GM23338 (cell line): Measurements from ENCODE around the gene DLG5. TPM values are rescaled to one million over a fixed set of nuclear protein-coding genes. Genes with fewer than 3 reads are reported as not detected.
A peak's percentile ranks its signal among the peaks of the same experiment; 100 is the strongest.

ENCODE experiments used
- ATAC-seq: fragments of 200-7000 bp; cut with Tn5 transposase; 3 replicates; pipeline ENCODE4 v1.9.1; 2020
- DNase-seq: peaks from one replicate; pipeline ENCODE4 v3.0.0-alpha.2; 2015; ENCODE audit warnings: low spot score
- H2AFZ ChIP-seq: fragments of 200-600 bp; sonication (generic); 2 replicates; pipeline ENCODE4 v1.8.0; 2016; ENCODE audit warnings: antibody characterized with exemption, mild to moderate bottlenecking, moderate library complexity
- H3F3A ChIP-seq: fragments of 200-600 bp; sonication (generic); replicated peaks from 2 replicates; pipeline ENCODE4 v1.8.0; 2017; ENCODE audit warnings: antibody characterized with exemption, mixed run types, low read depth
- H3K27ac ChIP-seq: fragments of 200-600 bp; sonication (generic); 2 replicates; pipeline ENCODE4 v1.6.1; 2016; ENCODE audit warnings: low read depth
- H3K27me3 ChIP-seq: fragments of 200-600 bp; sonication (generic); 2 replicates; pipeline ENCODE4 v1.8.0; 2016; ENCODE audit warnings: mild to moderate bottlenecking, mixed run types, moderate library complexity; ENCODE audit not compliant: insufficient read depth
- H3K36me3 ChIP-seq: fragments of 200-600 bp; sonication (generic); 2 replicates; pipeline ENCODE4 v1.8.0; 2016; ENCODE audit warnings: mild to moderate bottlenecking; ENCODE audit not compliant: insufficient read depth
- H3K4me1 ChIP-seq: fragments of 200-600 bp; sonication (generic); 2 replicates; pipeline ENCODE4 v1.8.0; 2016; ENCODE audit warnings: mild to moderate bottlenecking, moderate library complexity; ENCODE audit not compliant: insufficient read depth
- H3K4me2 ChIP-seq: fragments of 200-600 bp; sonication (generic); 2 replicates; pipeline ENCODE4 v1.7.1; 2017; ENCODE audit warnings: mixed run types
- H3K4me3 ChIP-seq: fragments of 200-600 bp; sonication (generic); 2 replicates; pipeline ENCODE4 v1.6.1; 2016; ENCODE audit warnings: mixed run types
- H3K79me2 ChIP-seq: fragments of 200-600 bp; sonication (generic); replicated peaks from 2 replicates; pipeline ENCODE4 v1.8.0; 2017; ENCODE audit warnings: mild to moderate bottlenecking; ENCODE audit not compliant: insufficient read depth
- H3K9me2 ChIP-seq: fragments of 200-600 bp; sonication (generic); 2 replicates; pipeline ENCODE4 v1.8.0; 2017; ENCODE audit not compliant: insufficient read depth
- H4K20me1 ChIP-seq: fragments of 200-600 bp; sonication (generic); replicated peaks from 2 replicates; pipeline ENCODE4 v1.8.0; 2017; ENCODE audit warnings: mild to moderate bottlenecking; ENCODE audit not compliant: insufficient read depth
- H3K27ac Mint-ChIP-seq: 2 replicates; pipeline ENCODE4 v1.8.0; 2020; ENCODE audit warnings: inconsistent platforms, mild to moderate bottlenecking, moderate library complexity, mixed read lengths
- H3K27me3 Mint-ChIP-seq: 3 replicates; pipeline ENCODE4 v1.8.0; 2022; ENCODE audit warnings: low read depth, mild to moderate bottlenecking, moderate library complexity, mixed read lengths, inconsistent platforms; ENCODE audit not compliant: insufficient read depth, poor library complexity
- H3K36me3 Mint-ChIP-seq: 3 replicates; pipeline ENCODE4 v1.8.0; 2021; ENCODE audit warnings: low read depth, mild to moderate bottlenecking, inconsistent platforms, moderate library complexity, mixed read lengths
- H3K4me1 Mint-ChIP-seq: 3 replicates; pipeline ENCODE4 v1.8.0; 2020; ENCODE audit warnings: mild to moderate bottlenecking, inconsistent platforms, mixed read lengths
- H3K4me3 Mint-ChIP-seq: 3 replicates; pipeline ENCODE4 v1.8.0; 2021; ENCODE audit warnings: moderate library complexity, mild to moderate bottlenecking, inconsistent platforms, mixed read lengths
- H3K9me3 Mint-ChIP-seq: 3 replicates; pipeline ENCODE4 v1.8.0; 2020; ENCODE audit warnings: moderate library complexity, mild to moderate bottlenecking, inconsistent platforms, mixed read lengths
- CREB1 ChIP-seq: fragments of 250-450 bp; sonication (Bioruptor Pico); IDR thresholded peaks from 2 replicates; pipeline ENCODE4 v1.5.0; 2020; ENCODE audit warnings: low read depth, mild to moderate bottlenecking, moderate library complexity
- CTCF ChIP-seq, 2 experiments: fragments of 200-600 bp in 1 of 2; sonication (generic) in 1 of 2; conservative IDR thresholded peaks; 2 replicates each; pipeline versions ENCODE4 v1.5.1 to v1.6.1; 2016 to 2017; ENCODE audit warnings: antibody characterized with exemption in 2 of 2, low read depth in 2 of 2, mild to moderate bottlenecking in 2 of 2, moderate library complexity in 1 of 2
- EZH2 ChIP-seq: fragments of 200-600 bp; sonication (generic); IDR thresholded peaks from one replicate; pipeline ENCODE4 v1.8.0; 2017; ENCODE audit warnings: antibody characterized with exemption, mild to moderate bottlenecking, low read depth; ENCODE audit not compliant: unreplicated experiment
- EZH2phosphoT487 ChIP-seq: fragments of 200-600 bp; sonication (generic); IDR thresholded peaks from one replicate; pipeline ENCODE4 v1.8.1; 2018; ENCODE audit warnings: antibody characterized with exemption; ENCODE audit not compliant: unreplicated experiment
- JUNB ChIP-seq: IDR thresholded peaks from one replicate; pipeline ENCODE4 v1.6.1; 2016; ENCODE audit warnings: antibody characterized with exemption; ENCODE audit not compliant: unreplicated experiment
- NANOG ChIP-seq: IDR thresholded peaks from 2 replicates; pipeline ENCODE4 v1.6.1; 2016; ENCODE audit warnings: antibody characterized with exemption, borderline replicate concordance
- POLR2AphosphoS5 ChIP-seq: IDR thresholded peaks from 2 replicates; pipeline ENCODE4 v1.6.1; 2016; ENCODE audit warnings: antibody characterized with exemption, low read depth
- REST ChIP-seq: IDR thresholded peaks from one replicate; pipeline ENCODE4 v1.6.1; 2018; ENCODE audit warnings: antibody characterized with exemption; ENCODE audit not compliant: unreplicated experiment
- STAT1 ChIP-seq: IDR thresholded peaks from one replicate; pipeline ENCODE4 v1.6.1; 2016; ENCODE audit warnings: antibody characterized with exemption; ENCODE audit not compliant: unreplicated experiment
- ZNF114 ChIP-seq: fragments of 250-450 bp; sonication (Bioruptor Pico); IDR thresholded peaks from 2 replicates; pipeline ENCODE4 v1.5.0; 2020; ENCODE audit warnings: mild to moderate bottlenecking, moderate library complexity
- ZNF331 ChIP-seq: fragments of 250-450 bp; sonication (Bioruptor Pico); IDR thresholded peaks from 2 replicates; pipeline ENCODE4 v1.5.0; 2020; ENCODE audit warnings: low read depth, mild to moderate bottlenecking, moderate library complexity
- polyA plus RNA-seq: library from polyadenylated mRNA; unstranded; fragments of >200 nt; fragmentation: Nextera tagmentation; extraction: Ambion mirVana; gene quantifications from 2 replicates; pipeline ENCODE4 v1.2.1, GENCODE V29; 2016
- total RNA-seq: library from RNA; depleted of rRNA; stranded (reverse); fragments of >200 nt; shearing (Covaris generic); gene quantifications from 2 replicates; pipeline ENCODE4 v1.2.3, GENCODE V29; 2014
- TF ChIP-seq, protein P1 (sequence below): IDR thresholded peaks from 2 replicates; pipeline ENCODE4 v1.6.1; 2016; ENCODE audit warnings: antibody characterized with exemption
- TF ChIP-seq, protein P2 (sequence below): fragments of 250-450 bp; sonication (Bioruptor Pico); IDR thresholded peaks from 2 replicates; pipeline ENCODE4 v1.5.0; 2020; ENCODE audit warnings: mild to moderate bottlenecking, moderate library complexity

Gene DLG5
- total and polyA plus RNA-seq, 2 experiments from 2014 or later = 7.4 to 66.6 TPM

- TF ChIP-seq ZNF331 (no peak), STAT1 (no peak), ZNF114 (CRISPR knock-in tag) (no peak)
Observed at GRCh38 chr10:77824908-77825307, 101.6 kb downstream of the DLG5 start (continued).

DNA sequence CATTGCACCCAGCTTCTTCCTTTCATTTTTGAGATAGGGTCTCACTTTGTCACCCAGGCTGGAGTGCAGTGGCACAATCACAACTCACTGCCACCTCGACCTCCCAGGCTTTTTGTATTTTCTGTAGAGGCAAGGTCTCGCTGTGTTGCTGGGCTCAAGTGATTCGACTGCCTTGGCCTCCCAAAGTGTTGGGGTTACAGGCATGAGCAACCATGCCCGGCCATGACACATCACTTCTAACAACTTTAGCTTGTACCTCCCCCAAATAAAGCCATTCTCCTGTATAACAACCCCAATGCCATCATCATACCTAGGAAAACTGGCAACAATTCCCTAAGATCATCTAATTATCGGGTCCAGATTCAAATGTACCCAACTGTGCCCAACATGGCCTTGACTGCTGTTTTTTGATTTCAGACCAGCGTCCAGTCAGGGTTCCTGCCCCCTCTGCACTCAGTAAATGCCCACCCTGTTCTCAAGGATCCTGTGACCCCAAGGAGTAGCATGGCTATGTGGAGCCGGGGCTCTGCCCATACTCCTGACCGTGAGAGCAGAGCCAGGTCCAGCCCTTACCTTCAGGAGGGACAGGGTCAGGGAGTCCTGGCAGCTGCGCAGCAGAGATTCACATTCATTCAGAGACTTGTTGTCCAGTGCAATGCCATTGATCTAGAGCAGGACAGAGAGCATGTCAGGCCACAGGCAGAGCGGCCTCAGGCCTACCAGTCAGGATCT, 102.6 kb downstream of the DLG5 start:
- Histone ChIP-seq H3K27me3 (no peaks in the 10 kb centered on the region), H3K4me2 (no peak overlapping the region), H4K20me1 (no peaks in the 10 kb centered on the region), H3F3A (no peaks in the 10 kb centered on the region), H3K4me3 (no peak overlapping the region), H3K27ac (peak overlapping the region; percentile 39; the same call in 1 of the 2 replicates), H3K4me1 (no peaks in the 10 kb centered on the region), H3K36me3 (peaks cover 10% of the 10 kb centered on the region; the same call in 1 of the 2 replicates), H3K79me2 (no peaks in the 10 kb centered on the region), H3K9me2 (no peaks in the 10 kb centered on the region), H2AFZ (no peak overlapping the region)
- Mint-ChIP-seq H3K9me3 (no peaks in the 10 kb centered on the region), H3K4me3 (no peak overlapping the region), H3K27me3 (peaks cover 12% of the 10 kb centered on the region), H3K27ac (peak overlapping the region; percentile 63), H3K4me1 (peaks cover 2% of the 10 kb centered on the region), H3K36me3 (peaks cover 54% of the 10 kb centered on the region)
- DNase-seq (no peak), ATAC-seq (no peak)
- no peak for TF ChIP-seq EZH2
- no peak for TF ChIP-seq JUNB
- TF ChIP-seq POLR2AphosphoS5 = no peak
- TF ChIP-seq CTCF (conservative IDR thresholded peaks at IDR 0.05; ENCODE audit: low read depth in 2 of 2) = no peak
- TF ChIP-seq ZNF331 = no peak
- no peak for TF ChIP-seq CREB1
- TF ChIP-seq, protein P1, sequence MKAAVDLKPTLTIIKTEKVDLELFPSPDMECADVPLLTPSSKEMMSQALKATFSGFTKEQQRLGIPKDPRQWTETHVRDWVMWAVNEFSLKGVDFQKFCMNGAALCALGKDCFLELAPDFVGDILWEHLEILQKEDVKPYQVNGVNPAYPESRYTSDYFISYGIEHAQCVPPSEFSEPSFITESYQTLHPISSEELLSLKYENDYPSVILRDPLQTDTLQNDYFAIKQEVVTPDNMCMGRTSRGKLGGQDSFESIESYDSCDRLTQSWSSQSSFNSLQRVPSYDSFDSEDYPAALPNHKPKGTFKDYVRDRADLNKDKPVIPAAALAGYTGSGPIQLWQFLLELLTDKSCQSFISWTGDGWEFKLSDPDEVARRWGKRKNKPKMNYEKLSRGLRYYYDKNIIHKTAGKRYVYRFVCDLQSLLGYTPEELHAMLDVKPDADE = no peak
- no peak for TF ChIP-seq REST
- no peak for TF ChIP-seq EZH2phosphoT487
- TF ChIP-seq, protein P2, sequence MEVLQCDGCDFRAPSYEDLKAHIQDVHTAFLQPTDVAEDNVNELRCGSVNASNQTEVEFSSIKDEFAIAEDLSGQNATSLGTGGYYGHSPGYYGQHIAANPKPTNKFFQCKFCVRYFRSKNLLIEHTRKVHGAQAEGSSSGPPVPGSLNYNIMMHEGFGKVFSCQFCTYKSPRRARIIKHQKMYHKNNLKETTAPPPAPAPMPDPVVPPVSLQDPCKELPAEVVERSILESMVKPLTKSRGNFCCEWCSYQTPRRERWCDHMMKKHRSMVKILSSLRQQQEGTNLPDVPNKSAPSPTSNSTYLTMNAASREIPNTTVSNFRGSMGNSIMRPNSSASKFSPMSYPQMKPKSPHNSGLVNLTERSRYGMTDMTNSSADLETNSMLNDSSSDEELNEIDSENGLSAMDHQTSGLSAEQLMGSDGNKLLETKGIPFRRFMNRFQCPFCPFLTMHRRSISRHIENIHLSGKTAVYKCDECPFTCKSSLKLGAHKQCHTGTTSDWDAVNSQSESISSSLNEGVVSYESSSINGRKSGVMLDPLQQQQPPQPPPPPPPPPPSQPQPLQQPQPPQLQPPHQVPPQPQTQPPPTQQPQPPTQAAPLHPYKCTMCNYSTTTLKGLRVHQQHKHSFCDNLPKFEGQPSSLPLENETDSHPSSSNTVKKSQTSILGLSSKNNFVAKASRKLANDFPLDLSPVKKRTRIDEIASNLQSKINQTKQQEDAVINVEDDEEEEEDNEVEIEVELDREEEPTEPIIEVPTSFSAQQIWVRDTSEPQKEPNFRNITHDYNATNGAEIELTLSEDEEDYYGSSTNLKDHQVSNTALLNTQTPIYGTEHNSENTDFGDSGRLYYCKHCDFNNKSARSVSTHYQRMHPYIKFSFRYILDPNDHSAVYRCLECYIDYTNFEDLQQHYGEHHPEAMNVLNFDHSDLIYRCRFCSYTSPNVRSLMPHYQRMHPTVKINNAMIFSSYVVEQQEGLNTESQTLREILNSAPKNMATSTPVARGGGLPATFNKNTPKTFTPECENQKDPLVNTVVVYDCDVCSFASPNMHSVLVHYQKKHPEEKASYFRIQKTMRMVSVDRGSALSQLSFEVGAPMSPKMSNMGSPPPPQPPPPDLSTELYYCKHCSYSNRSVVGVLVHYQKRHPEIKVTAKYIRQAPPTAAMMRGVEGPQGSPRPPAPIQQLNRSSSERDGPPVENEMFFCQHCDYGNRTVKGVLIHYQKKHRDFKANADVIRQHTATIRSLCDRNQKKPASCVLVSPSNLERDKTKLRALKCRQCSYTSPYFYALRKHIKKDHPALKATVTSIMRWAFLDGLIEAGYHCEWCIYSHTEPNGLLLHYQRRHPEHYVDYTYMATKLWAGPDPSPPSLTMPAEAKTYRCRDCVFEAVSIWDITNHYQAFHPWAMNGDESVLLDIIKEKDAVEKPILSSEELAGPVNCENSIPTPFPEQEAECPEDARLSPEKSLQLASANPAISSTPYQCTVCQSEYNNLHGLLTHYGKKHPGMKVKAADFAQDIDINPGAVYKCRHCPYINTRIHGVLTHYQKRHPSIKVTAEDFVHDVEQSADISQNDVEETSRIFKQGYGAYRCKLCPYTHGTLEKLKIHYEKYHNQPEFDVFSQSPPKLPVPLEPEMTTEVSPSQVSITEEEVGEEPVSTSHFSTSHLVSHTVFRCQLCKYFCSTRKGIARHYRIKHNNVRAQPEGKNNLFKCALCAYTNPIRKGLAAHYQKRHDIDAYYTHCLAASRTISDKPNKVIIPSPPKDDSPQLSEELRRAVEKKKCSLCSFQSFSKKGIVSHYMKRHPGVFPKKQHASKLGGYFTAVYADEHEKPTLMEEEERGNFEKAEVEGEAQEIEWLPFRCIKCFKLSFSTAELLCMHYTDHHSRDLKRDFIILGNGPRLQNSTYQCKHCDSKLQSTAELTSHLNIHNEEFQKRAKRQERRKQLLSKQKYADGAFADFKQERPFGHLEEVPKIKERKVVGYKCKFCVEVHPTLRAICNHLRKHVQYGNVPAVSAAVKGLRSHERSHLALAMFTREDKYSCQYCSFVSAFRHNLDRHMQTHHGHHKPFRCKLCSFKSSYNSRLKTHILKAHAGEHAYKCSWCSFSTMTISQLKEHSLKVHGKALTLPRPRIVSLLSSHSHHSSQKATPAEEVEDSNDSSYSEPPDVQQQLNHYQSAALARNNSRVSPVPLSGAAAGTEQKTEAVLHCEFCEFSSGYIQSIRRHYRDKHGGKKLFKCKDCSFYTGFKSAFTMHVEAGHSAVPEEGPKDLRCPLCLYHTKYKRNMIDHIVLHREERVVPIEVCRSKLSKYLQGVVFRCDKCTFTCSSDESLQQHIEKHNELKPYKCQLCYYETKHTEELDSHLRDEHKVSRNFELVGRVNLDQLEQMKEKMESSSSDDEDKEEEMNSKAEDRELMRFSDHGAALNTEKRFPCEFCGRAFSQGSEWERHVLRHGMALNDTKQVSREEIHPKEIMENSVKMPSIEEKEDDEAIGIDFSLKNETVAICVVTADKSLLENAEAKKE (CRISPR knock-in tag) = no peak
- no peak for TF ChIP-seq NANOG
